ENCODE results near the gene NBL1.
A peak's percentile ranks its signal among the peaks of the same experiment; 100 is the strongest.

NBL1 gene

GRCh38 chr1:19680644-19681043, 36.5 kb downstream of the NBL1 start:
- no peak for DNase-seq
- H3K36me3 ChIP-seq (ENCODE audit: control insufficient read depth, insufficient read depth, low read length), result no peaks in the 10 kb centered on the region
- no peaks in the 10 kb centered on the region for H3K27me3 ChIP-seq (replicated peaks; ENCODE audit: control insufficient read depth, insufficient read depth, low read length, poor library complexity, severe bottlenecking)
- no peak overlapping the region for H3K27ac ChIP-seq (ENCODE audit: insufficient read depth, low read length, poor library complexity, severe bottlenecking)
- no peaks in the 10 kb centered on the region for H3K9me3 ChIP-seq (ENCODE audit: control insufficient read depth, low read length)
- no peaks in the 10 kb centered on the region for H3K4me1 ChIP-seq (ENCODE audit: control insufficient read depth, insufficient read depth, low read length, poor library complexity, severe bottlenecking)
- no peak overlapping the region for H3K4me3 ChIP-seq (ENCODE audit: insufficient read depth, low read depth, low read length, poor library complexity, severe bottlenecking)

- no peaks in the 10 kb centered on the region for H3K4me1 ChIP-seq (ENCODE audit: control insufficient read depth, insufficient read depth, low read length, poor library complexity, severe bottlenecking)
- no peaks in the 10 kb centered on the region for H3K9me3 ChIP-seq (ENCODE audit: control insufficient read depth, low read length)
- no peak overlapping the region for H3K27ac ChIP-seq (ENCODE audit: insufficient read depth, low read length, poor library complexity, severe bottlenecking)
- no peak overlapping the region for H3K4me3 ChIP-seq (ENCODE audit: insufficient read depth, low read depth, low read length, poor library complexity, severe bottlenecking)
- no peaks in the 10 kb centered on the region for H3K36me3 ChIP-seq (ENCODE audit: control insufficient read depth, insufficient read depth, low read length)
- DNase-seq, result no peak
- no peaks in the 10 kb centered on the region for H3K27me3 ChIP-seq (replicated peaks; ENCODE audit: control insufficient read depth, insufficient read depth, low read length, poor library complexity, severe bottlenecking)
Measured at GRCh38 chr1:19682257-19682656, 38.1 kb downstream of the NBL1 start.

- H3K27ac ChIP-seq (ENCODE audit: insufficient read depth, low read length, poor library complexity, severe bottlenecking), result no peak overlapping the region
- no peak overlapping the region for H3K4me3 ChIP-seq (ENCODE audit: insufficient read depth, low read depth, low read length, poor library complexity, severe bottlenecking)
- DNase-seq, result no peak
- no peaks in the 10 kb centered on the region for H3K27me3 ChIP-seq (replicated peaks; ENCODE audit: control insufficient read depth, insufficient read depth, low read length, poor library complexity, severe bottlenecking)
- peaks cover 4% of the 10 kb centered on the region for H3K4me1 ChIP-seq (ENCODE audit: control insufficient read depth, insufficient read depth, low read length, poor library complexity, severe bottlenecking)
- H3K9me3 ChIP-seq (ENCODE audit: control insufficient read depth, low read length), result no peaks in the 10 kb centered on the region
- H3K36me3 ChIP-seq (ENCODE audit: control insufficient read depth, insufficient read depth, low read length), result no peaks in the 10 kb centered on the region
Measured at GRCh38 chr1:19682901-19683300, 38.8 kb downstream of the NBL1 start.

- Histone ChIP-seq H3K27me3 (replicated peaks; ENCODE audit: control insufficient read depth, insufficient read depth, low read length, poor library complexity, severe bottlenecking) (no peaks in the 10 kb centered on the region), H3K9me3 (ENCODE audit: control insufficient read depth, low read length) (no peaks in the 10 kb centered on the region), H3K4me1 (ENCODE audit: control insufficient read depth, insufficient read depth, low read length, poor library complexity, severe bottlenecking) (peaks cover 9% of the 10 kb centered on the region), H3K27ac (ENCODE audit: insufficient read depth, low read length, poor library complexity, severe bottlenecking) (no peak overlapping the region), H3K36me3 (ENCODE audit: control insufficient read depth, insufficient read depth, low read length) (no peaks in the 10 kb centered on the region), H3K4me3 (ENCODE audit: insufficient read depth, low read depth, low read length, poor library complexity, severe bottlenecking) (no peak overlapping the region)
- DNase-seq, result no peak
Measured at GRCh38 chr1:19683351-19683750, 39.2 kb downstream of the NBL1 start.

- Histone ChIP-seq H3K36me3 (ENCODE audit: control insufficient read depth, insufficient read depth, low read length) (no peaks in the 10 kb centered on the region), H3K4me3 (ENCODE audit: insufficient read depth, low read depth, low read length, poor library complexity, severe bottlenecking) (no peak overlapping the region), H3K4me1 (ENCODE audit: control insufficient read depth, insufficient read depth, low read length, poor library complexity, severe bottlenecking) (peaks cover 22% of the 10 kb centered on the region), H3K27me3 (replicated peaks; ENCODE audit: control insufficient read depth, insufficient read depth, low read length, poor library complexity, severe bottlenecking) (no peaks in the 10 kb centered on the region), H3K27ac (ENCODE audit: insufficient read depth, low read length, poor library complexity, severe bottlenecking) (no peak overlapping the region), H3K9me3 (ENCODE audit: control insufficient read depth, low read length) (peaks cover 2% of the 10 kb centered on the region)
- no peak for DNase-seq
Measured at GRCh38 chr1:19684677-19685076, 40.6 kb downstream of the NBL1 start.

DNA sequence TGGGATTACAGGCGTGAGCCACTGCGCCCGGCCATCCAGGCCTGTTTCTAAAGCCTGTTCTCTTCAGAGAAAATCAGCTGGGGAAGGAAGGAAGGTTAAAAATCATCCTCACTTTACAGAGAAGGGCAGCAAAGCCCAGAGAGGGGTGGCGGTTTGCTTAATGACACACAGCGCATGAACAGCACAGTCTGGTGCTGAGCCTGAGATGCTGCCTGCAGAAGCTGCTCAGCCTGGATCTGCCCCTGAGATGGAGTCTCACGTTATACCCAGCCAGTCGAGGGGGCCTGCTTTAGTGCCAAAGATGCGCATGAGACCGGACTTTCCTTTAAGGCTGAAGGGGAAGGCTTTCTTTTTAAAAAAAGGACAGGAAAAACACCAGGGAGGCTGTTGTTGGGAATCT, 41.9 kb downstream of the NBL1 start:
- Histone ChIP-seq H3K9me3 (ENCODE audit: control insufficient read depth, low read length) (peaks cover 7% of the 10 kb centered on the region), H3K36me3 (ENCODE audit: control insufficient read depth, insufficient read depth, low read length) (no peaks in the 10 kb centered on the region), H3K4me3 (ENCODE audit: insufficient read depth, low read depth, low read length, poor library complexity, severe bottlenecking) (no peak overlapping the region), H3K27ac (ENCODE audit: insufficient read depth, low read length, poor library complexity, severe bottlenecking) (no peak overlapping the region), H3K27me3 (replicated peaks; ENCODE audit: control insufficient read depth, insufficient read depth, low read length, poor library complexity, severe bottlenecking) (no peaks in the 10 kb centered on the region), H3K4me1 (ENCODE audit: control insufficient read depth, insufficient read depth, low read length, poor library complexity, severe bottlenecking) (peaks cover 24% of the 10 kb centered on the region)
- DNase-seq, result no peak

- Histone ChIP-seq H3K36me3 (ENCODE audit: control insufficient read depth, insufficient read depth, low read length) (no peaks in the 10 kb centered on the region), H3K9me3 (ENCODE audit: control insufficient read depth, low read length) (peaks cover 7% of the 10 kb centered on the region), H3K27me3 (replicated peaks; ENCODE audit: control insufficient read depth, insufficient read depth, low read length, poor library complexity, severe bottlenecking) (no peaks in the 10 kb centered on the region), H3K4me3 (ENCODE audit: insufficient read depth, low read depth, low read length, poor library complexity, severe bottlenecking) (no peak overlapping the region), H3K27ac (ENCODE audit: insufficient read depth, low read length, poor library complexity, severe bottlenecking) (peak overlapping the region; percentile 71), H3K4me1 (ENCODE audit: control insufficient read depth, insufficient read depth, low read length, poor library complexity, severe bottlenecking) (peaks cover 24% of the 10 kb centered on the region)
- no peak for DNase-seq
Measured at GRCh38 chr1:19687414-19687813, 43.3 kb downstream of the NBL1 start.

DNA sequence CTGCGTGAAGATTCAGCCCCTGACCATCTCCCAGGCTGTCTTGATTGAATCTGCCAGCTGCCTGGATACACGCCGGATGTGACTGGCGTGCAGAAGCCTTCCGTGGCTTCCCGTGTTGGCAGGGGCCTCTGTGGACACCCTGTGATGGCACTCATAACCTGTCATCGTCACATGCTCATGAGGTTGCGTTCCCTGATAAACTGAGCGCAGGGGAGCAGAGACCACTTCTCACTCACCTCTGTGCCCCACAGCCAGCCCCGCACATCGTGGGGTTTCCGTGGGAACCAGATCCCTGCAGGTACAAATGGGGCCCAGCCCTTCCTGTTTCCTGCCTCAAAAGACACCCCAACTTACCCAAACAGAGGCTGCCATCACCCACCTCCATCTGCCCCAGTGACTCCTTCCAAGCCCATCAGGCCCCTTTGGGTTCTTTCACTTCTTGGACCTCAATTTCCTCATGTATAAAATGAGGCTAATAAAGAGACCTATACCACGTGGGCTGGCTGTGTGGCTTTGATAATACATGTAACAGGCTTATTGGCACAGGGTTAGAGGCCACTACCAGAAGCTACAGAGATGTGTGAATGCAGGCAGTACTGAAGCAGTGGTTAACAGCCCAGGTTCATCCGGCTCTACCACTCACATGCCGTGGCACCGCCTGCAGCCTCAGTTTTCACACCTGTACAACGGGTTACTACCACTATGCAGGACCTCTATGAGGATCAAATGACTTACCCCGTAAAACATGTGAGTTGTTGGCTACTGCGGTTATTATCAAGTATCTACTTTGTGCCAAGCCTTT, 44.1 kb downstream of the NBL1 start:
- peaks cover 24% of the 10 kb centered on the region for H3K4me1 ChIP-seq (ENCODE audit: control insufficient read depth, insufficient read depth, low read length, poor library complexity, severe bottlenecking)
- DNase-seq, result peak in 2 of 3 donors; percentile 35 to 54
- H3K36me3 ChIP-seq (ENCODE audit: control insufficient read depth, insufficient read depth, low read length), result no peaks in the 10 kb centered on the region

DNA sequence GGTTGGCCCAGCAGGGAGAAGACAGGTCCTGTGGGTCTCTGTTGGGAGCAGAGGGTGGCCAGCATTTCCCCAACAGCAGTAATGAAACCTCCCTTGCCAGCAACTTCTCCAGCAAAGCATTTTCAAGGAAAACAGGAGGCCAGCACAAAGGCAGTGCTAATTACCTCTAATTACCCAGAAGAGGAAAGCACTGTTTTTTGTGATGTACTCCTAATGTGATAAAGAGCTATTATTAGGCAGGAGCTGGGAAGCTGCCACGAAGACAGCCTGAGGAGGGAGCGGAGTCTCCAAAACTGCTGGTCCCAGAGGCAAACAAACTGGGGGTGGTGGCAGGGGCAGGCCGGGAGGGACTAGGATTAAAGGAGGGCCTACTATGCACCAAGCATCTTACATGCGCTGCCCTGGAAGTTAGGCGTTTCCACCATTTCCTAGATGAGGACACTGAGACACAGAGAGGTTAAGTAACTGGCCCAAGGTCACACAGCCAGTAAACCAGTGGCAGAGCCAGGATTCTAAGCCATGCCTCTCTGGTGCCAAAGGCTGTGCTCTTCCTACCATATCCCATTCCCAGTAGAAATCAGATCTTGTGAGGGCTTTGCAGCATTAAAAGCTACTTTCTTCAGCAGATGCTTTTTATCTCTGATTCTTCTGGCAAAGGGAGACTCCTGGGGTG, 45.1 kb downstream of the NBL1 start:
- Histone ChIP-seq H3K27ac (ENCODE audit: insufficient read depth, low read length, poor library complexity, severe bottlenecking) (peak overlapping the region; percentile 32), H3K36me3 (ENCODE audit: control insufficient read depth, insufficient read depth, low read length) (peaks cover 4% of the 10 kb centered on the region)

More for the DNA sequence above, 44.1 kb downstream of the NBL1 start:
- H3K9me3 ChIP-seq (ENCODE audit: control insufficient read depth, low read length), result peaks cover 7% of the 10 kb centered on the region
- peak overlapping the region; percentile 71 for H3K27ac ChIP-seq (ENCODE audit: insufficient read depth, low read length, poor library complexity, severe bottlenecking)
- no peaks in the 10 kb centered on the region for H3K27me3 ChIP-seq (replicated peaks; ENCODE audit: control insufficient read depth, insufficient read depth, low read length, poor library complexity, severe bottlenecking)
- H3K4me3 ChIP-seq (ENCODE audit: insufficient read depth, low read depth, low read length, poor library complexity, severe bottlenecking), result no peak overlapping the region

GRCh38 chr1:19689856-19690255, 45.7 kb downstream of the NBL1 start:
- peak overlapping the region; percentile 32 for H3K27ac ChIP-seq (ENCODE audit: insufficient read depth, low read length, poor library complexity, severe bottlenecking)
- no peak overlapping the region for H3K4me3 ChIP-seq (ENCODE audit: insufficient read depth, low read depth, low read length, poor library complexity, severe bottlenecking)
- H3K4me1 ChIP-seq (ENCODE audit: control insufficient read depth, insufficient read depth, low read length, poor library complexity, severe bottlenecking), result peaks cover 24% of the 10 kb centered on the region
- no peak for DNase-seq
- peaks cover 10% of the 10 kb centered on the region for H3K36me3 ChIP-seq (ENCODE audit: control insufficient read depth, insufficient read depth, low read length)
- peaks cover 7% of the 10 kb centered on the region for H3K9me3 ChIP-seq (ENCODE audit: control insufficient read depth, low read length)
- H3K27me3 ChIP-seq (replicated peaks; ENCODE audit: control insufficient read depth, insufficient read depth, low read length, poor library complexity, severe bottlenecking), result no peaks in the 10 kb centered on the region

More for the DNA sequence above, 45.1 kb downstream of the NBL1 start:
- H3K9me3 ChIP-seq (ENCODE audit: control insufficient read depth, low read length), result peaks cover 7% of the 10 kb centered on the region
- peaks cover 24% of the 10 kb centered on the region for H3K4me1 ChIP-seq (ENCODE audit: control insufficient read depth, insufficient read depth, low read length, poor library complexity, severe bottlenecking)
- H3K27me3 ChIP-seq (replicated peaks; ENCODE audit: control insufficient read depth, insufficient read depth, low read length, poor library complexity, severe bottlenecking), result no peaks in the 10 kb centered on the region
- no peak for DNase-seq
- H3K4me3 ChIP-seq (ENCODE audit: insufficient read depth, low read depth, low read length, poor library complexity, severe bottlenecking), result no peak overlapping the region

Measured in effector memory CD4-positive, alpha-beta T cell (primary cell).